ENCODE measurements around the gene ZBTB17.

- TF ChIP-seq, protein P1, sequence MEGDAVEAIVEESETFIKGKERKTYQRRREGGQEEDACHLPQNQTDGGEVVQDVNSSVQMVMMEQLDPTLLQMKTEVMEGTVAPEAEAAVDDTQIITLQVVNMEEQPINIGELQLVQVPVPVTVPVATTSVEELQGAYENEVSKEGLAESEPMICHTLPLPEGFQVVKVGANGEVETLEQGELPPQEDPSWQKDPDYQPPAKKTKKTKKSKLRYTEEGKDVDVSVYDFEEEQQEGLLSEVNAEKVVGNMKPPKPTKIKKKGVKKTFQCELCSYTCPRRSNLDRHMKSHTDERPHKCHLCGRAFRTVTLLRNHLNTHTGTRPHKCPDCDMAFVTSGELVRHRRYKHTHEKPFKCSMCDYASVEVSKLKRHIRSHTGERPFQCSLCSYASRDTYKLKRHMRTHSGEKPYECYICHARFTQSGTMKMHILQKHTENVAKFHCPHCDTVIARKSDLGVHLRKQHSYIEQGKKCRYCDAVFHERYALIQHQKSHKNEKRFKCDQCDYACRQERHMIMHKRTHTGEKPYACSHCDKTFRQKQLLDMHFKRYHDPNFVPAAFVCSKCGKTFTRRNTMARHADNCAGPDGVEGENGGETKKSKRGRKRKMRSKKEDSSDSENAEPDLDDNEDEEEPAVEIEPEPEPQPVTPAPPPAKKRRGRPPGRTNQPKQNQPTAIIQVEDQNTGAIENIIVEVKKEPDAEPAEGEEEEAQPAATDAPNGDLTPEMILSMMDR (conservative IDR thresholded peaks at IDR 0.05; ENCODE audit: low read length) = no peak
- no peak for TF ChIP-seq EZH2phosphoT487 (IDR thresholded peaks at IDR 0.05; ENCODE audit: borderline replicate concordance, low read depth, low read length)
Measured at GRCh38 chr1:16018308-16018707, 42.4 kb upstream of the ZBTB17 start.

Measured in OCI-LY7 (cell line).